AG09319 (cell line): Measurements from ENCODE around the gene SLPI.

Experiments
- DNase-seq: peaks from one replicate; pipeline ENCODE4 v3.0.0-alpha.2; 2010; ENCODE audit warnings: low read depth; ENCODE audit errors: extremely low read depth
- TF ChIP-seq, protein P1 (sequence below): IDR thresholded peaks from 2 replicates; pipeline ENCODE4 v1.5.1; 2011; ENCODE audit warnings: low read depth, mild to moderate bottlenecking, inconsistent platforms, low read length, moderate library complexity

Gene SLPI

GRCh38 chr20:45221076-45221475 is 33.3 kb downstream of the SLPI start, which contains the start of gene SEMG2:
Gene SEMG2 (plus strand): TSS chr20:45221373. CDS start chr20:45221390, 17 bp downstream.
- DNase-seq, result no peak
- TF ChIP-seq, protein P1, sequence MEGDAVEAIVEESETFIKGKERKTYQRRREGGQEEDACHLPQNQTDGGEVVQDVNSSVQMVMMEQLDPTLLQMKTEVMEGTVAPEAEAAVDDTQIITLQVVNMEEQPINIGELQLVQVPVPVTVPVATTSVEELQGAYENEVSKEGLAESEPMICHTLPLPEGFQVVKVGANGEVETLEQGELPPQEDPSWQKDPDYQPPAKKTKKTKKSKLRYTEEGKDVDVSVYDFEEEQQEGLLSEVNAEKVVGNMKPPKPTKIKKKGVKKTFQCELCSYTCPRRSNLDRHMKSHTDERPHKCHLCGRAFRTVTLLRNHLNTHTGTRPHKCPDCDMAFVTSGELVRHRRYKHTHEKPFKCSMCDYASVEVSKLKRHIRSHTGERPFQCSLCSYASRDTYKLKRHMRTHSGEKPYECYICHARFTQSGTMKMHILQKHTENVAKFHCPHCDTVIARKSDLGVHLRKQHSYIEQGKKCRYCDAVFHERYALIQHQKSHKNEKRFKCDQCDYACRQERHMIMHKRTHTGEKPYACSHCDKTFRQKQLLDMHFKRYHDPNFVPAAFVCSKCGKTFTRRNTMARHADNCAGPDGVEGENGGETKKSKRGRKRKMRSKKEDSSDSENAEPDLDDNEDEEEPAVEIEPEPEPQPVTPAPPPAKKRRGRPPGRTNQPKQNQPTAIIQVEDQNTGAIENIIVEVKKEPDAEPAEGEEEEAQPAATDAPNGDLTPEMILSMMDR, result no peak

GRCh38 chr20:45218636-45219035 is 35.7 kb downstream of the SLPI start:
- no peak for DNase-seq
- TF ChIP-seq, protein P1, result no peak

DNA sequence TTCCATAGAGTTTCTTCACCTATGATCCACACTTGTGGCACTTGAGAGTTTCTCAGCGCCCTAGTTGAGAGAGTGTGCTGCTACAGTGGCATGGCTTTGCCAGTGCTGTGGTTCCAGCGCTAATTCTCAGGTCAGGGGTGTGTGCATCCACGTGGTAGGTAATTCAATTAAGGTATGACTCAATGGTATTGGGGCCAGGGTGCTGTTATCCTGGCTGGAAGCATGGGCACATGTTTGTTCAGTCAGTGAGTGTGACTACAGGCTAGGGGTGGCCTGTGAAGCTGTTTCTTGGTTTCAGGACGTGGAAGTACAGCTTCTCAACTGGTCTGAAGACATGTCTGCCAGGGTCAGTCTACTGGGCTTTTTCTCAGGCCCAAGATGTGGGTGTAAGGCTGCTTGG is 36.2 kb downstream of the SLPI start:
- TF ChIP-seq, protein P1, result no peak
- DNase-seq, result no peak

DNA sequence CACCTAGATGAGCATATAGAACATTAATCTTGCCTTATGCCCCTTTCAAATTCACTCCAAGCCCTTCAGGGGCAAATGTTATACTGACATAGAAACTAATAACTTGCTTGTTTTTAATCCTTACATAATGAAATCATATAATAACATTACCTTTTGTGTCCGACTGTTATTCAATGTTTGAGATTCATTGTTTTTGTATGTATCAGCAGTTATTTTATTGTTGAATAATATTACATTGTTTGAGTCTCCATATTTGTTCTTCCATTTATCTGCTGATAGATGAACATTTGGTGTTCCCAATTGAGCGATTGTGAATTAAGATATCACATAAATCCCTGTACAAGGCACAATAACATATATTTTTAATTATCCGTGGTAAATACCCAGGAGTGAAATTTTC is 41.5 kb downstream of the SLPI start:
- TF ChIP-seq, protein P1, result no peak
- no peak for DNase-seq

DNA sequence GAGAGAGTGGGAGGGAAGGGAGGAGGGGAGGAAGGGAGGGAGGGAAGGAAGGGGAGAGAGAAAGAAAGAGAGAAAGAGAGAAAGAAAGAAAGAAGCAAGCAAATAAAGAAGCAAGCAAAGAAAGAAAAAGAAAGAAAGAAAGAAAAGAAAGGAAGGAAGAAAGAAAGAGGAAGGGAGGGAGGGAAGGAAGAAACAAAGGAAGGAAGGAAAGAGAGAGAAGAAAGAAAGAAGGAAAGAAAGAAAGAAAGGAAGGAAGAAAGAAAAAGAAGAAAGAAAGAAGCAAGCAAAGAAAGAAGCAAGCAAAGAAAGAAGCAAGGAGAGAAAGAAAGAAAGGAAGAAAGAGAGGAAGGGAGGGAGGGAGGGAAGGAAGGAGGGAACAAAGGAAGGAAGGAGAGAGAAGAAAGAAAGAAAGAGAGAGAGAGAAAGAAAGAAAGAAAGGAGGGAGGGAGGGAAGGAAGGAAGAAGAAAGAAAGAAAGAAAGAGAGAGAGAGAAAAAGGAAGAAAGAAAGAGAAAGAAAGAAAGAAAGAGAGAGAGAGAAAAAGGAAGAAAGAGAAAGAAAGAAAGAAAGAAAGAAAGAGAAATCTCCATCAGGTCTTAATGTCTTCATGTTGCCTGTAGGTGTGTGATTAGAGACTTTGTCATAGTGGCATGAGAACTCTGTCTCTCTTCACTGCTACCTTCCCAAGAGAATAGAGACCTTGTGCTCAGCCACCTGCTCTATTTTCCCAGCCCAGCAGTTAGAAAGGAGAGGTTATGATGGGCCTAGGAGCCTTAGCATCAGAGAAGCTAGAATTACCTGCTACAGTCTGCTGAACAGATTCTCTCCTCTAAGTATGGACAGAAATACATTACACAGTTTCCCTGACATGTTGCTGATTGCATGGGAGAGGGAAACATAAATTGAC is 42.5 kb downstream of the SLPI start:
- TF ChIP-seq, protein P1, result no peak
- DNase-seq, result no peak

DNA sequence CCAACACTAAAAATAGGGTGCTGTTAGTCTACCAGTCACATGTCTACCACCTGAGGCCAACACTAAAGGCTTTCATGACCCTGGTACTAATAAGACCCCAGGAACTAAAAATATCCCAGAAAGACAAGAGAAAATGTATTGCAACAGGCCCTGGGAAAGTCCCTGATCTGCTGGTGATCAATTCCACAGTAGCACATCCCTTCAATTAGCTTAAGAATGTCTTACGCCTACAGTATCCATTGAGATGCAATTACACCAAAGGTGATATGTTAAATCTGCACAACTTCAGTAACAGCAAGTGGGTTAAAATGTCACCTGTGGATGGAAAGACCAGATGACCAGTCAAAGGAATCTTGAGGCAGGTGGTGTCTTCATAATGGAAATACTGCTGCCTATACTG is 44.4 kb downstream of the SLPI start:
- TF ChIP-seq, protein P1, result no peak
- DNase-seq, result no peak

DNA sequence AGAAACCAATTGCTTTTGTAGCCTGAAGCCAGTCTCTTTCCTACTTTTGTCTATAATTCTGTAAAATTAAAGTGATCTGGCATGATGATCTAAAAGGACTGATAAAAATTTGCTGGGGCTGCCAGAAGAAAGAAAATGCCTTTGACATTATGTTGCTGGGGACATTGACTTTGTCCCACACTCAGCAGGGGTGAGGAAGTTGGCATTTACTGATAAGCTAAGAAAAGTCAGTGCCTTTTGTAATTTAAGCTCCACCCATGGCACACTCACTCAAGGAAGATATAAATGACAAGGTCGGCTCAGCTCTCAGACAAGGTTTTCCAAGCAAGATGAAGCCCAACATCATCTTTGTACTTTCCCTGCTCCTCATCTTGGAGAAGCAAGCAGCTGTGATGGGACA is 47.6 kb downstream of the SLPI start, which contains the start of gene SEMG1:
TSS of gene SEMG1 (plus strand) at position 309 of the 400 bp plus-strand sequence. CDS start at position 330, 21 bp downstream.
- DNase-seq, result no peak
- TF ChIP-seq, protein P1, result no peak
